Fibroblast of pulmonary artery (primary cell): Measurements from ENCODE around the gene CDKN1C.

Experiments
- DNase-seq: peaks from one replicate; pipeline ENCODE4 v3.0.0-alpha.2; 2010; ENCODE audit warnings: low read depth
- H3K4me3 ChIP-seq: replicated peaks from 2 replicates; pipeline ENCODE4 v1.5.1; 2011; ENCODE audit warnings: low read depth, mild to moderate bottlenecking, control low read depth, low read length, moderate library complexity
- CTCF ChIP-seq: IDR thresholded peaks from 2 replicates; pipeline ENCODE4 v1.5.1; 2011; ENCODE audit warnings: mild to moderate bottlenecking, control low read depth, low read length, inconsistent platforms; ENCODE audit errors: missing control alignments

CDKN1C gene

GRCh38 chr11:2867722-2868505 is 17.7 kb downstream of the CDKN1C start:
- no peak for DNase-seq
- H3K4me3 ChIP-seq = no peak overlapping the region
- TF ChIP-seq CTCF = no peak

- no peak overlapping the region for H3K4me3 ChIP-seq
- TF ChIP-seq CTCF = no peak
- no peak for DNase-seq
Measured at GRCh38 chr11:2867142-2867541, 18.4 kb downstream of the CDKN1C start.

- no peak overlapping the region for H3K4me3 ChIP-seq
- no peak for DNase-seq
- TF ChIP-seq CTCF = no peak
Measured at GRCh38 chr11:2865922-2866577, 19.5 kb downstream of the CDKN1C start.

- DNase-seq = no peak
- H3K4me3 ChIP-seq = no peak overlapping the region
- no peak for TF ChIP-seq CTCF
Measured at GRCh38 chr11:2864901-2865300, 20.7 kb downstream of the CDKN1C start.

GRCh38 chr11:2863276-2863618 is 22.3 kb downstream of the CDKN1C start:
- TF ChIP-seq CTCF = no peak
- no peak overlapping the region for H3K4me3 ChIP-seq
- no peak for DNase-seq

GRCh38 chr11:2862395-2863275 is 22.9 kb downstream of the CDKN1C start:
- no peak for TF ChIP-seq CTCF
- H3K4me3 ChIP-seq = no peak overlapping the region
- DNase-seq = no peak
